Fibroblast of upper back skin (primary cell): ENCODE measurements around the gene IQCE.

Experiments used
- DNase-seq: peaks from one replicate; pipeline ENCODE4 v3.0.0-alpha.2; 2013

IQCE gene

DNA sequence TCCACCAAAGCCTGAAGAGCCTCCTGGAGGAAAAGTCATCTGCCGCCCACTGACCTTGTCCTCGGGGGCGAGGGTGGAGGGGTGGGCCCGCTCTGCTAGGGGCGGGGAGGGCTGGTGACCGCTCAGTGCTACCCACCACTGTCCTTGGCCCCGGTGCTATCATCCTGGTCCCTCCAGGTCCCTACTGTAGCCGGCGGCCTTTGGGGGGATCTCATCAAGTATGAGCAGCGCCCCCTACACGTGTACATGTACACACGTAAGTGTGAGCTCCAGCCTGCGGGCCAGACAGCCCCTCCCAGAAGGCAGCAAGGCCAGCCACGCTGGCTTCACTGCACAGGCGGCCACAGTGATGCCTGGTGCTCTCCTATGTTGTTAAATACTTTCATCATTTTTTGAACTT is 92.6 kb downstream of the IQCE start:
- no peak for DNase-seq

DNA sequence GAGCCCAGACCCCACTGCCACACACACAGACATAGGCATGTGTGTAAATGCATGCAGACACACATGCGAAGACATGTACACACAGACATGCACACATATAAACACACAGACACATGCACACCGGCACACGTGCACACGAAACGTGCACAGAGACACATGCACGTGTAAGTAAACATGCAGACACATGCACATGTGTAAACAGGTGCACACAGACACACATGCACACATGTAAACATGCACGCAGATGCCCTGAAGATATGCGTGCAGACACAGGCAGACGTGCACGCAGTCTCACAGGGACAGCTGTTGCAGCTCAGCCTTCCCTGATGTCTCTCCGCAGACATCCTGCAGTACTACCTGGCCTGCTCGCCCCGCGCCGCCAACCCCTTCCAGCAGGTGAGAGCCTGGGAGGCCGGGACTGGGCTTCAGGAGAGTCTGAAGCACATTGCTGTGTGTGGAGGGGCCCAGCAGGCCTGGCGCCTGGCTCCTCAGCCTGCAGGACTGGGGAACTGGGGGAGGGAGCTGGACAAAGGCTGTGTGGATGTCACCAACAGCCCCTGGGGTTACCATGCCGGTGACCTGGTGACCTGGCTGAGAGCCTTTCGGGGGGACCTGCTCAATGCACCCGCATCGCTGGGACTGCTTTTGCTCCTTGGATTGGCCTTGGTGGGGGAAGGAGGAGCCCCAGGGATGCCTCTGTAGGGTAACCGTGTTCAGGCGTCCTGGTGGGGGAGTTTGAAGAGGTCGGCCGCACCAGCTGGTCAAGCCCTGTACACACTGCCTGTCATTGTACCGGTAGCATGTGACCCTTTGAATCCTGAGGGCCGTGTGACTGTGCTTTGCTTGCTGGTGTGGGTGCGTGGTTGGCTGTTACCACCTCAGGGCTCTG is 93.3 kb downstream of the IQCE start:
- DNase-seq: no peak

DNA sequence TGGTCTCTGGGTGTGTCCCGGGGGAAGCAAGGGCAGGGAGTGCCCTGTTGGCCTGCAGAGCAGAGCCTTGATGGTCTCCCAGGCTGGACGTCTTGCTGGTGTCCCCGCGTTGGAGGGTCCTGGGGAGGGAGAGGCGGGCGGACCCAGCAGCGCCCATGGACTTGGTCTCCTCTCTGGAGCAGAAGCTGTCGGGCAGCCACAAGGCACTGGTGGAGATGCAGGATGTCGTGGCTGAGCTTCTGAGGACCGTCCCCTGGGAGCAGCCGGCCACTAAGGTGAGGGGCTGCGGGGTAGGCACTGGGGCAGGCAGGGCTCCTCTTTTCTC is 93.9 kb downstream of the IQCE start:
- DNase-seq: no peak

DNA sequence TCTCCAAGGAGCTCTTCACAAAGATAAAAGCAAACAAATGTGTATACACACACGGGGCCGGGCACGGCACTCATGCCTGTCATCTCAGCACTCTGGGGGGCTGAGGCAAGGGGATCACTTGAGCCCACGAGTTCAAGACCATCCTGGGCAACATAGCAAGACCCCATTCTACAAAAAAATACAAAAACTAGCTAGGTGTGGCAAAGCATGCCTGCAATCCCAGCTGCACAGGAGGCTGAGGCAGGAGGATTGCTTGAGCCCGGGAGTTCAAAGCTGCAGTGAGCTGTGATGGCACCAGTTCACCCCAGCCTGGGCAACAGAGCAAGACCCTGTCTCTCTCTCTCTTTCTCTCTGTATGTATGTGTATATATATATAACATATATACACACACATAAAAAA is 95.3 kb downstream of the IQCE start:
- DNase-seq: no peak

DNA sequence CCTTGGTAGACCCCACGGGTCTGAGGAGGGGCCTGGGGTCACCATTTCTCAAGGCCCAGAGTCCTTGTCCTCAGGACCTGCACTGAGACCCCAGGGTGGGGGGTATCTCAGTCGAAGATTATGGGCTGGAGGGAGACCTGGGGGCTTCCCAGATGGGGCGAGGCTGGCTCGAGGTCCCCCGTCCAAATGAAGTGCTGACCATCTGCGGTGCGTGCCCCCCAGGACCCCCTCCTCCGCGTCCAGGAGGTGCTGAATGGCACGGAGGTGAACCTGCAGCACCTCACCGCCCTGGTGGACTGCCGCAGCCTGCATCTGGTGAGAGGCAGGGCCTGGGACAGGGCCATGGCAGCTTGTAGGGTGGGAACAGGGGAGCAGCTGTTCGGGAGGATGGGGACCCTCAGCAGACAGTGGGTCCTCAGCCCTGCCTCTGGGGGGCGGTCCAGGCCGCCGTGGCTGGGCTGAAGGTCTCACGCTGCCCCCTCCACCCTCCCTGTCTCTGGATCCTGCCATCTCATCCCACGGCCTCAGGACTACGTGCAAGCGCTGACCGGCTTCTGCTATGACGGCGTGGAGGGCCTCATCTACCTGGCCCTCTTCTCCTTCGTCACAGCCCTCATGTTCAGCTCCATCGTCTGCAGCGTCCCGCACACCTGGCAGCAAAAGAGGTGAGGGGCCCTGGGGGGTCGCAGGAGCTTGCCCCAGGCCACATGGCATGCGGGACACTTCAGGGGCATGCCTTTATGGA is 97.3 kb downstream of the IQCE start:
- no peak for DNase-seq

DNA sequence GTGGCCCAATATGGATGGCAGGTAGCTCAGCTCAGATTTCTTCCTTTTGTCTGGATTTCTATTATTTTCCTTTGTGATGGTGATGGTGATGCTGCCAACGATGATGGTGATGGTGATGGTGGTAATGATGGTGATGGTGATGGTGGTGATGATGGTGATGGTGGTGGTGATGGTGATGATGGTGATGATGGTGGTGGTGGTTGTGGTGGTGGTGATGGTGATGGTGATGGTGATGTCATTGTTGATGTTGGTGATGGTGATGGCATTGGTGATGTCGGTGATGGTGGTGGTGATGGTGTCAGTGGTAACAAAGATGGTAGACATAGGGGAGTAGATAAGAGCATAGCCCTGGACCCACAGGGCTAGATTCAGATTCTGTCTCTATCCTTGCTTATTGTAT is 98.4 kb downstream of the IQCE start:
- DNase-seq: no peak

DNA sequence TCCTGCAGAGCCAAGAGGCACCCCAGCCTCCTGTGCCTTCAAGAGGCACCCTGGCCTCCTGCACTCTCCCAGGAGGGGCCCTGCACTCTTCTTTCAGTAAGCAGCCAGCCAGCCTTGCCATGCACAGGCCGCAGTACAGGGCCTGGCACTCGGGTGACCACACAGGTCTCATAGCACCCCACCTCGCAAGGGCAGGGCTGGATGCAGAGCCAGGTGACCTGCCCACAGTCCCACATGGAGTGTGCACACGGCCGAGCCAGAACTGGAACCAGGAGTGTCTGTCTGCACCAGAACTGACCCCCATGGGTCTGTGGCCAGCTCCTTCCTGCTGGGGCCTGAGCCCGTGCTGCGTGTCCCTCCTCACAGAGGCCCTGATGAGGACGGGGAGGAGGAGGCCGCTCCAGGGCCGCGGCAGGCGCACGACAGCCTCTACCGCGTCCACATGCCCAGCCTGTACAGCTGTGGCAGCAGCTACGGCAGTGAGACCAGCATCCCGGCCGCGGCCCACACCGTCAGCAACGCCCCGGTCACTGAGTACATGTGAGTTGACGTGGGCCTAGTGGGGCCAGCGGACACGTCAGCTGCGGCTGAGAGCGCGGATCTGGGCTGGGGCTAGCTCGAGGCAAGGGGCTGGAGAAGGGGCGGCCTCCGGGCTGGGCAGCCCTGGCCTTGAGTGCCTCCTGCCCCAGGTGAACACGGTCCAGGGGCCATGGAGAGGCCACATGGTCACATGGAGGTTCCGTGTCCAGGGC is 99.3 kb downstream of the IQCE start:
- no peak for DNase-seq

DNA sequence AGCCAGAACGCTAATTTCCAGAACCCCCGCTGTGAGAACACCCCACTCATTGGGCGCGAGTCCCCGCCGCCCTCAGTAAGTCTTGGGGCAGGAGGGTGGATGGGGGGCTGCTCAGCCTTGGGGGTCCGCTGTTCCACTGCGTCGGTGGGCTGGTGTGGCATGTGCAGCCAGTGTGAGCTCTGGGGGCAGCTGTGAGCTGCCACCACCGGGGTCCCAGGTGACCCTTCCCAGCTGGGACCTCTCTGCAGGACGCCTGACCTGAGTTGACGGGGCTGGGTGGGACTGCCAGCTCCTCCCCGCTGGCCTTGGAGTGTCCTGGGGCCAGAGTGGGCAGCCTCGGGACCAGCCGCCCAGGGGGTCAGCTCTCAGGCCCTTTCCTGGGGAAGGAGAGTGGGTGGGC is 100.2 kb downstream of the IQCE start:
- DNase-seq: no peak

DNA sequence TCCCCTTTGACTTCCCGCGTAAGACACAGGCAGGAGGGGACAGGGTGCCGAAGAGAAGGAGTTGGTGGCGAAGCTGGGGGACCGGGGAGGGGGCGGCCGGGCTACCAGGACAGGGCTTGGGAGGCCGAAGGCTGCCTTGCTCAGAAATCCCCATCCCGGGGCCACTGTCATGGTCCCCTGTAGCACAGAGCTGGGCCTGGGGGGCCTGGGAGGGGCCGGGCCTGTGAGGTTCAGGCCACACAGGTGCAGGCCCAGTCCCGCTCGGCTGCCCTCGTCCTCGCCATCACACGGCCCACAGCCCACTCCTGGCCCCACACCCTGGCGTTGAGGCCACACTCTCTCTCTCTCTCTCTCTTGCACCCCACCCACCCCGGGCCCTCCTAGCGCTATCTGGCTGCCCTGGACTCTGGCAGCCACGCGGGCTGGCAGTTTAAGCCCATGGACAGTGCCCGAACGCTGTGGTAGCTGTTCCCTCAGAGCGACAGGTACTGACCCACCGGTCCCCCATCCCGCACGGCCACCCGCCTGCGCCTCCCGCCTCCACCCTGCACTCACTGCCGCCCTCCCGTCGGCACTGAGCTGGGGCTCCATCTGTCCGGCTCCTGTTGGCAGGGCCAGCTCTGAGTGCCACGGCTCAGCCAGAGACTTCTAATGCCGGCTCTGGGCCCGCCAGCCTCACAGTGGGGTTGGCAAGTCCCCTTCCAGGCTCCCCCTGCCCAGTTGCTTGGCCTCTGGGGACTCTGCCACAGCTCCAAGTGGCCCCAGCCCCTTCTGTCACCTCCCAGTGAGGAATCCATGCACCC is 101.0 kb downstream of the IQCE start:
- no peak for DNase-seq

DNA sequence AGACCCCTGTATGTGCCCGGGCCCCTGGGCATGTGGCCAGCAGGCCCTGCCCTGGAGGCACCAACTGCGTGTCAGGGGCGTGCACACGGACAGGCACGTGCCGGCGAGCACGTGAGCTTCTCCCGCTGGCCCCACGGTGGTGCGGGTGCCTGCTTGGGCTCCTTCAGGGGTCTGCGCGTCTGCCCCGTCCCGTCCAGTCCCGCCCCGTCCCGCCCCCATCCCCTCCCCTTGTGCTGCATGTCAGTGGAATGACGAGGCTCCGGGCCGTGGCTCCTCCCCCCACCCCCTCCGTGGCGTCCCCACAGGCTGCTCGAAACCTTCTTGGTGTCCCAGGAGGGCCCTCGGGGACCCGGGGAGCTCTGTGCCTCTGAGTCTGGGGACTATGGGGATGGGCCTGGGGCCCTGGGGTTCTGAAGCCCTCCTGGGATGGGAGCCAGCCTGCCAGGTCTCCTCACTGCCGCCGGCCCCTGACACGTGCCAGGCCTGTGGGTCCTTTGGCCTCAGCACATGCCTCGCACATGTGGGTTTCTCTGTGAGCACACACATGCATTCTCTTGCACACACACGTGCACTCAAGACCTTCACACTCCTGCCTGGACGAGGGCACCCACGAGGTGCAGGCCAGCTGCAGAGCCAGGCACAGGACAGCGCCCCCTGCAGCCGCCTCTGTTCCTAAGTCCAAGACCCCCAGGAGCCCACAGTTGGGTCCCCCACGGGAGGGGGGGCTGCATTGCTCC is 101.7 kb downstream of the IQCE start:
- DNase-seq: no peak

DNA sequence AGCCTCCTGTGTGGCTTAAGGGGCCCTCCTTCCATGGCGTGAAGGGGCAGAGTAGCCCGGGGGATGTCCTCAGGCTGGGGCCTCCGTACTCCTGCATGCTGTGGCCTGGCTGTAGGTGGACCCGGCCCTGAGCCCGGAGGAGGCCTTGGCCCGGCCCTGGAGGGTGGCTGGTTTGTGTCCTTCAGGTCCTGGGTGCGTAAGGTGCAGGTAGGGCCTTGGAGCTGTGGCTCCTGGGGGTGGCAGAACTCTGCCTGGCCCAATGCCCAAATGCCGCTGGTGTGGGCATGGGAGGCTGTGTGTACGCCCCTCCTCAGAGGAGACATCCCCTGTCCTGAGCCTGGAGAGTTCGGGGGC is 102.3 kb downstream of the IQCE start:
- no peak for DNase-seq

DNA sequence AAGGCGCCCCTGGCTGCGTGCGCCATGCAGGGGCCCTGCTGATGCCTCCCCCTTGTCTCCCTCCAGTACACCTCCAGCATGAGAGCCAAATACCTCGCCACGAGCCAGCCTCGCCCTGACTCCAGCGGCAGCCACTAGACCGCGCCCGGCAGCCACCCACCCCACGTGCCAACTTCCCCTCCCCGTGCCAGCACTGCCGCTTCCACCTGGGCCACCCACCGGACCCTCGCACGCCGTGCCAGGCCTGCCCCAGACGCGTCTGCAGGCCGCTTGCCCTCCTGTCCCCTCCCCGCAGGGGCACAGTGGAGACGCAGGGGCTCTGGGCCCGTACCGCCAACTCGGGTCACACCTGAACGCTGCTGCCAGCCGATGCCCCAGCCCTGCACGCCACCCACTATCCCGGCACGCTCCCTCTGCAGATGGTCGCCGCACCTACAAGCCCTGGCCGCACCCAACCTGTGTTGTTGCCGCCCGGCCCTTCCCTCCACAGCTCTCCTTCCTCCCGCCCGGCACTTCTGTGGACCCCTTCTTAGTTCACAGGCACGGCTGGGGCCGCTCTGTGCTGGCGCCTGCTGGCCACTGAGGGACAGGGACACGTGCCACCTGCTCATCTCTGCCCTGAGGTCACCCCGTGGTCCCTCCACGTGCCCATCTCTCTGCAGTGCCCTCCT is 103.0 kb downstream of the IQCE start:
- no peak for DNase-seq

DNA sequence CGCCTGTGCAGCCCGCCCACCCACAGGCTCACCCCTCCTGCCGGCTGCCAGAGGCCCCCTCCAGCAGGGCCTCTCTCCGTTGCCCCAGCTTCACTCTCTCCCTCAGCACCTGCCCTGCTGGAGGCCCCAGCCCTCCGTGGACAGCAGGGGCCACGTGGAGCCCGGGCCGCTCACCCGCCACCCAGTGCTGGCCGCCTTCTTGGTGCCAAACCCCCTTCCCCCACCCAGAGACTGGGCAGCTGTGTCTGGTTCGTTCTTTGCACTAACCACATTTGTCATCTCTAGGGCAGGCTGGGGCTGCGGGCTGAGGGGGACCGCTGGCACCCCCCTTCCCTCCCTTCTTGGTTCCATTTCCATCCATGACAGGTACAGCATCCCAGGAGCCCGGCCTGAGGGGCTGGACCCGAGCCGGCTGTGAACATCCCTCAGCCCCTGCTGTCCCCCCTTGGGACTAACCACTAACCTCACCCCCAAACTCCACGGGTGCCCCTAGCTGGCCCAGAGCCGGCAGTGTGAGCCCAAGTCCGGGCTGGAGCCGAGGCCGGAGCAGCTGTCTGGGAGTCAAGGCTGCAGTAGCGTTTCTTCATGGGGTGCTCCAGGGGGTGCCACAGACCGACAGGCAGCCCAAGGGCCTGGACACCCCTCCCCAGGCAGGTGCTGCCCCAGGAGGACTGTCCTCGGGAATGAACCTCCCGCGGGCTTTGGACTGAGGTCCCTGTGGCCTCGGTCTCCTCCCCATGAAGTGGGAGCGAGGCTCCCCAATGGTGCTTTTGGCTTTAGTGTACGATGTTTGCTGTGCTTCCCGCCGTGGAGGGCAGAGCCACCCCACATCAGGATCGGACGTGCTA is 103.7 kb downstream of the IQCE start:
- DNase-seq: no peak

DNA sequence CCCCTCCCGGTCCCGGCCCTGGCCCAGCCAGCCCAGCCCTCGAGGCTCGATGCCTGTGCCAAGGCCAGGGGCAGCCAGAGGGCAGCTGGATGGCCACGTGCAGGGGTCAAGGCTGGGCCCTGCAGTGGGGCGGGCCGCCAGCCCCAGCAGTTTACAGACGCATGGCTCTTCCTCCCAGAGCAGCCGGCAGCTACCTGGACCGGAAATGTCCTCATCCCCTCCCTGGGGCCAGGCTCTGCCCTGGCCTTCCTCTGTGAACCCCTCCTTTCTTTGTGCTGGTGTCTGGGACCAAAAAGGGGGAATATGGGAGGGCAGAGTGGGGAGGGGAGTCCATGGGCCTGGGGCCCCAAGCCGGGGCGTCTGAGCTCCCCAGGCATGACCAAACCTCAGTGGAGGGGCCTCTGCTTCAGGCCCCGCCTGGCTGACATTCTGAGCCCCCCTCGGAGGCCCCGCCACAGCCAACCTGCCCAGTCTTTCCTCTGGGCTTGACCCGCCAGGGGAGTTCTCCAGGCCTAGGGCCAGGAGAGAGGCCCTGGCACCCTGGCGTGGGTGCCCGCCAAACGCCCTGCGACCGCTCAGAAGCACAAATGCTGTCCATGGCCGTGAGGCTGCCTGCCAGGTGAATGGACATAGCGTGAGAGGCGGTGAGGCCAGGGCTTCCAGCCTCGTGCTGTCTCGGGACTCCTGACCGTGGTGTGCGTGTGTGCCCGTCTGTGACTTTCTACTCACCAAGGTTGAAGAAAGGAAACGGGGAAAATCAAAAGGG is 104.5 kb downstream of the IQCE start:
- no peak for DNase-seq

DNA sequence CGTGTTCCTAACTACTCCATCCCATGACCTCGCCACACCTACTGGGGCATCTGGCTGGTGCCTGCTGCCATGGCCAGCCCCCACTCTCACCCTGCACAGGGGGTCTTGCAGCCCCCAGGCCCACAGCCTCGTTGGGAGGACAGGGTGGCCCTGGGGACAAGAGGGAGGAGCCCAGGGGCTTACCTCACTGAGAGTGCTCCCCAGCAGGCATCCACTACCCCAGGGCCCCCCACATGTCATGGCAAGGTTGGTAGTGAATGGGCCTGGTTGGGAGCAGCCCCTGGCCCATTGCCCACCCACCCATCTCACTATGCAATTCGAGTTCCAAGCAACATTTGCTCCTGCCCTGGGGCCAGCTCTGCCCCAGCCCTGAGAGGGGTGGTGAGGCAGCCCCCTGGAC is 105.2 kb downstream of the IQCE start:
- DNase-seq: no peak
